GM18867 (cell line): ENCODE data around the gene ARFGAP3.

Source experiments
- ATAC-seq: cut with Tn5 transposase; IDR thresholded peaks from one replicate; pipeline ENCODE4 v1.9.1; 2021; ENCODE audit warnings: mild to moderate bottlenecking, moderate library complexity; ENCODE audit not compliant: unreplicated experiment

Gene ARFGAP3

GRCh38 chr22:42825796-42826195 is 31.3 kb downstream of the ARFGAP3 start:
- ATAC-seq: no peak

- no peak for ATAC-seq
Measured at GRCh38 chr22:42821386-42821785, 35.7 kb downstream of the ARFGAP3 start.

- ATAC-seq: no peak
Measured at GRCh38 chr22:42820045-42820763, 36.9 kb downstream of the ARFGAP3 start.

GRCh38 chr22:42819412-42820044 is 37.5 kb downstream of the ARFGAP3 start:
- ATAC-seq: no peak

GRCh38 chr22:42817556-42817955 is 39.5 kb downstream of the ARFGAP3 start:
- no peak for ATAC-seq

GRCh38 chr22:42816336-42816735 is 40.7 kb downstream of the ARFGAP3 start:
- ATAC-seq: no peak

GRCh38 chr22:42814616-42815015 is 42.5 kb downstream of the ARFGAP3 start:
- no peak for ATAC-seq

- ATAC-seq: no peak
Measured at GRCh38 chr22:42814215-42814614, 42.9 kb downstream of the ARFGAP3 start.

- no peak for ATAC-seq
Measured at GRCh38 chr22:42813501-42813900, 43.6 kb downstream of the ARFGAP3 start.

GRCh38 chr22:42811459-42811858 is 45.6 kb downstream of the ARFGAP3 start:
- ATAC-seq: no peak

GRCh38 chr22:42808521-42808920 is 48.6 kb downstream of the ARFGAP3 start:
- ATAC-seq: no peak

GRCh38 chr22:42807185-42807584 is 49.9 kb downstream of the ARFGAP3 start:
- ATAC-seq: no peak

- ATAC-seq: no peak
Measured at GRCh38 chr22:42805998-42806830, 50.9 kb downstream of the ARFGAP3 start.

GRCh38 chr22:42805016-42805997 is 51.8 kb downstream of the ARFGAP3 start:
- no peak for ATAC-seq

- no peak for ATAC-seq
Measured at GRCh38 chr22:42803389-42803788, 53.7 kb downstream of the ARFGAP3 start.

- ATAC-seq: no peak
Measured at GRCh38 chr22:42801252-42802080, 55.6 kb downstream of the ARFGAP3 start.

- ATAC-seq: no peak
Measured at GRCh38 chr22:42800451-42801251, 56.4 kb downstream of the ARFGAP3 start.

GRCh38 chr22:42799461-42800405 is 57.3 kb downstream of the ARFGAP3 start:
- no peak for ATAC-seq
